K562 (cell line): Measurements from ENCODE around the gene TBATA. TPM values are rescaled to one million over a fixed set of nuclear protein-coding genes. Genes with fewer than 3 reads are reported as not detected.

Source experiments
- ATAC-seq: fragments of 200-7000 bp; cut with Tn5 transposase; 3 replicates; pipeline ENCODE4 v1.9.1; 2020; ENCODE audit warnings: moderate library complexity
- BruUV-seq: library from RNA; stranded (reverse); fragments of 400-500 nt; replicated peaks from 2 replicates; lab custom pipeline; 2021; lab: Mats Ljungman, UMichigan
- CTCF ChIA-PET: fragments of 300-600 bp; formaldehyde crosslinking; extraction: SDS; loops from one replicate; lab custom pipeline; 2021; ENCODE audit warnings: low intra/inter-chr PET ratio; lab: Yijun Ruan, JAX
- POLR2A ChIA-PET: fragments of 300-600, 350-650 bp; sonication (Branson Sonifier 250); formaldehyde crosslinking; extraction: SDS; loops from one replicate; lab custom pipeline; 2021; ENCODE audit warnings: antibody characterized with exemption, inconsistent platforms; lab: Yijun Ruan, JAX
- DNase-seq, 4 experiments: peaks; one replicate each; pipeline versions ENCODE4 v3.0.0 to v3.0.0-alpha.2; 2011 to 2018; ENCODE audit warnings: low spot score in 3 of 4, mixed read lengths in 3 of 4; ENCODE audit errors: extremely low read depth in 1 of 4
- FAIRE-seq: peaks from 2 replicates; lab custom pipeline; 2011; peaks lifted over from hg19 to GRCh38; lab: Jason Lieb, UNC
- H2AFZ ChIP-seq: 2 replicates; pipeline ENCODE4 v1.6.0; 2011; ENCODE audit warnings: low read depth, low read length, control low read depth, inconsistent platforms
- H3K27ac ChIP-seq: fragments of 200-600 bp; 3 replicates; pipeline ENCODE4 v1.8.0; 2011; ENCODE audit warnings: low read depth, mild to moderate bottlenecking, control low read depth, inconsistent platforms, low read length, moderate library complexity, mixed read lengths; ENCODE audit errors: extremely low read depth
- H3K27me3 ChIP-seq, 2 experiments: fragments of 300-600 bp in 1 of 2; 2 replicates in 1 of 2; 3 replicates in 1 of 2; pipeline versions ENCODE4 v1.6.0 to v1.8.0; 2011; ENCODE audit warnings: inconsistent platforms in 2 of 2, low read length in 2 of 2, mild to moderate bottlenecking in 1 of 2, mixed read lengths in 1 of 2, moderate library complexity in 1 of 2; ENCODE audit not compliant: control insufficient read depth in 2 of 2, insufficient read depth in 2 of 2
- H3K36me3 ChIP-seq: fragments of 300-600 bp; 3 replicates; pipeline ENCODE4 v1.8.0; 2011; ENCODE audit warnings: mild to moderate bottlenecking, low read length, inconsistent platforms; ENCODE audit not compliant: control insufficient read depth, insufficient read depth
- H3K4me1 ChIP-seq, 2 experiments: fragments of 200-600 bp in 1 of 2; replicated peaks in 1 of 2; 2 replicates in 1 of 2; 3 replicates in 1 of 2; pipeline versions ENCODE4 v1.5.1 to v1.8.0; 2011; ENCODE audit warnings: inconsistent platforms in 2 of 2, low read length in 2 of 2, mild to moderate bottlenecking in 1 of 2, mixed read lengths in 1 of 2, moderate library complexity in 1 of 2; ENCODE audit not compliant: control insufficient read depth in 2 of 2, insufficient read depth in 2 of 2
- H3K4me2 ChIP-seq: 2 replicates; pipeline ENCODE4 v1.6.1; 2011; ENCODE audit warnings: low read length, control low read depth, inconsistent platforms, mixed read lengths; ENCODE audit not compliant: insufficient read depth
- H3K4me3 ChIP-seq: fragments of 200-600 bp; sonication (generic), shearing (Covaris generic); 2 replicates; pipeline ENCODE4 v1.5.1; 2016; ENCODE audit warnings: control low read depth, inconsistent platforms
- H3K79me2 ChIP-seq: fragments of 200-600 bp; 3 replicates; pipeline ENCODE4 v1.8.0; 2011; ENCODE audit warnings: low read length, inconsistent platforms; ENCODE audit not compliant: control insufficient read depth, insufficient read depth
- H3K9ac ChIP-seq, 2 experiments: 2 replicates each; pipeline versions ENCODE4 v1.6.0 to v1.6.1; 2011; ENCODE audit warnings: low read depth in 2 of 2, low read length in 2 of 2, control low read depth in 1 of 2, inconsistent platforms in 1 of 2, mild to moderate bottlenecking in 1 of 2, mixed read lengths in 1 of 2; ENCODE audit not compliant: insufficient read depth in 1 of 2
- H3K9me1 ChIP-seq: one replicate; pipeline ENCODE4 v1.6.0; 2011; ENCODE audit warnings: inconsistent platforms, mild to moderate bottlenecking, low read length, moderate library complexity; ENCODE audit not compliant: control insufficient read depth, insufficient read depth
- H3K9me3 ChIP-seq: replicated peaks from 2 replicates; pipeline ENCODE4 v1.5.1; 2011; ENCODE audit warnings: low read depth, low read length, inconsistent platforms; ENCODE audit not compliant: control insufficient read depth, insufficient read depth
- H4K20me1 ChIP-seq: replicated peaks from 2 replicates; pipeline ENCODE4 v1.6.1; 2011; ENCODE audit warnings: low read length, inconsistent platforms, mixed read lengths; ENCODE audit not compliant: control insufficient read depth, insufficient read depth
- CTBP1 ChIP-seq: fragments of 450-650 bp; IDR thresholded peaks from 2 replicates; pipeline ENCODE4 v1.6.1; 2016; ENCODE audit warnings: borderline replicate concordance
- HDAC3 ChIP-seq: fragments of 450-650 bp; IDR thresholded peaks from 2 replicates; pipeline ENCODE4 v1.6.1; 2018; ENCODE audit warnings: borderline replicate concordance, mild to moderate bottlenecking, moderate library complexity; ENCODE audit not compliant: partially characterized antibody
- NFXL1 ChIP-seq: fragments of 450-650 bp; formaldehyde crosslinking; IDR thresholded peaks from 2 replicates; pipeline ENCODE4 v1.4.0; 2021; ENCODE audit warnings: mild to moderate bottlenecking
- U2AF2 ChIP-seq: fragments of 200-400 bp; formaldehyde crosslinking; optimal IDR thresholded peaks from 2 replicates; pipeline ENCODE3; 2017; ENCODE audit warnings: low read depth, mild to moderate bottlenecking, low read length
- ZNF316 ChIP-seq: fragments of 450-650 bp; IDR thresholded peaks from 2 replicates; pipeline ENCODE4 v1.6.1; 2016
- ZNF384 ChIP-seq: IDR thresholded peaks from 2 replicates; pipeline ENCODE4 v1.6.1; 2012; ENCODE audit warnings: low read depth, low read length, improper control_type of control experiment
- ZNF778 ChIP-seq: fragments of 450-650 bp; formaldehyde crosslinking; IDR thresholded peaks from 2 replicates; pipeline ENCODE4 v1.4.0; 2020; ENCODE audit warnings: mild to moderate bottlenecking, moderate library complexity
- WGBS: fragments of 100-300 bp; shearing (Covaris generic); methylation state at CpG from one replicate; pipeline ENCODE4 v1.1.6; 2016; ENCODE audit warnings: low coverage, mixed read lengths; ENCODE audit not compliant: insufficient coverage; ENCODE audit errors: missing lambda C conversion rate; 5-methylcytosine and 5-hydroxymethylcytosine counted together
- in situ Hi-C: fragments of 300-500 bp; cut with MboI; formaldehyde crosslinking; loops from 4 replicates; pipeline ENCODE4 v1.15.0; 2018; ENCODE audit warnings: inconsistent platforms, mixed read lengths
- intact Hi-C: fragments of 100-400 bp; cut with micrococcal nuclease; formaldehyde crosslinking; loops from 2 replicates; pipeline ENCODE4 v1.14.2; 2022
- polyA plus RNA-seq, 8 experiments: library from polyadenylated mRNA; depleted of rRNA in 4 of 8; stranded (reverse) in 5 of 8; unstranded in 3 of 8; fragments of >200 nt; fragmentation: Nextera tagmentation in 2 of 8; fragmentation: Illumina TruSeq in 1 of 8; extraction: Ambion mirVana in 2 of 8; extraction: Trizol in 1 of 8; gene quantifications; 2 replicates each; pipeline versions ENCODE4 v1.2.1 to v1.2.3, GENCODE V29; 2011 to 2014; ENCODE audit warnings: inconsistent platforms in 1 of 8, missing spikeins in 1 of 8
- total RNA-seq, 7 experiments: library from RNA; depleted of rRNA in 6 of 7; stranded (reverse); fragments of >200 nt in 6 of 7; fragmentation: Illumina TruSeq in 2 of 7; extraction: Trizol in 2 of 7; gene quantifications; 2 replicates each; pipeline versions ENCODE4 v1.2.1 to v1.2.3, GENCODE V29; 2011 to 2021; ENCODE audit warnings: low replicate concordance in 1 of 7
- TF ChIP-seq, protein P1 (sequence below): fragments of 450-650 bp; IDR thresholded peaks from one replicate; pipeline ENCODE4 v1.6.1; 2018; ENCODE audit warnings: mild to moderate bottlenecking, moderate library complexity; ENCODE audit not compliant: partially characterized antibody

The TBATA gene
- total and polyA plus RNA-seq, 9 of the 15 experiments (the other 6 are each of a cell fraction or from before 2014, with no cell fraction given) = not detected

DNA sequence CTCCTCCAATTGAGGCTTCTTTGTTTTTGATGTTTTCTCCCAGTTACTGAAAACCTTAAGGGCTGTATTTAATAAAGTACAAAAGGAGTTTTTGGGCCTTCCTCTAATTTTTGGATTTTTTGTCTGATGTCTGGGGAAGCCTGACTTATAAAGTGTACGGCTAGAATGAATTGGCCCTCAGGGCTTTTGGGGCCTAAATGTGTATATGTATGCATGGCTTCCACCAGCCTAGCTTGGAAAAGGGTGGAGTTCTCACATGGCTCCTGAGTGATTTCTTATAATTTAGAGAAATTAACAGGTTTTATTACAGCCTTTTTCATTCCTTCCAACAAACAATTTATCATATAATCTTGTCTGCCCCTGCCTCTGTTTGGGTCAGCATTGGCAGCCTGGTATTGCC is 10.4 kb upstream of the TBATA start:
- Histone ChIP-seq H3K79me2 (no peaks in the 10 kb centered on the region), H2AFZ (no peak overlapping the region), H3K27ac (no peak overlapping the region), H3K4me1 (peaks cover 6 to 10% of the 10 kb centered on the region in 2 experiments; a peak in 3 of 5 replicates), H3K36me3 (no peaks in the 10 kb centered on the region), H3K9me1 (no peaks in the 10 kb centered on the region), H4K20me1 (no peaks in the 10 kb centered on the region), H3K4me2 (no peak overlapping the region), H3K9me3 (no peaks in the 10 kb centered on the region), H3K27me3 (no peaks in the 10 kb centered on the region), H3K4me3 (no peak overlapping the region), H3K9ac (no peak overlapping the region)
- no peak for FAIRE-seq
- DNase-seq = no peak
- no TSS peak for BruUV-seq
- 88% methylated on average over 1 of the region's 1 CpG for WGBS
- no peak for ATAC-seq
- ChIA-PET CTCF (no interaction called here), POLR2A (interaction anchor here (1.4 kb wide), 1 partner anchor 16 kb away, joined by 5 read pairs; no protein-coding TSS in a partner anchor)
- in situ Hi-C loops = no loop called here
- intact Hi-C loops = no loop called here
- TF ChIP-seq ZNF778 (CRISPR knock-in tag) = no peak
- TF ChIP-seq HDAC3 = no peak
- TF ChIP-seq ZNF384 = no peak
- no peak for TF ChIP-seq NFXL1 (CRISPR knock-in tag)
- no peak for TF ChIP-seq ZNF316
- TF ChIP-seq U2AF2 = no peak
- TF ChIP-seq, protein P1, sequence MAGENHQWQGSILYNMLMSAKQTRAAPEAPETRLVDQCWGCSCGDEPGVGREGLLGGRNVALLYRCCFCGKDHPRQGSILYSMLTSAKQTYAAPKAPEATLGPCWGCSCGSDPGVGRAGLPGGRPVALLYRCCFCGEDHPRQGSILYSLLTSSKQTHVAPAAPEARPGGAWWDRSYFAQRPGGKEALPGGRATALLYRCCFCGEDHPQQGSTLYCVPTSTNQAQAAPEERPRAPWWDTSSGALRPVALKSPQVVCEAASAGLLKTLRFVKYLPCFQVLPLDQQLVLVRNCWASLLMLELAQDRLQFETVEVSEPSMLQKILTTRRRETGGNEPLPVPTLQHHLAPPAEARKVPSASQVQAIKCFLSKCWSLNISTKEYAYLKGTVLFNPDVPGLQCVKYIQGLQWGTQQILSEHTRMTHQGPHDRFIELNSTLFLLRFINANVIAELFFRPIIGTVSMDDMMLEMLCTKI = no peak
- no peak for TF ChIP-seq CTBP1
